ENCODE measurements around the gene TMEM181.

DNA sequence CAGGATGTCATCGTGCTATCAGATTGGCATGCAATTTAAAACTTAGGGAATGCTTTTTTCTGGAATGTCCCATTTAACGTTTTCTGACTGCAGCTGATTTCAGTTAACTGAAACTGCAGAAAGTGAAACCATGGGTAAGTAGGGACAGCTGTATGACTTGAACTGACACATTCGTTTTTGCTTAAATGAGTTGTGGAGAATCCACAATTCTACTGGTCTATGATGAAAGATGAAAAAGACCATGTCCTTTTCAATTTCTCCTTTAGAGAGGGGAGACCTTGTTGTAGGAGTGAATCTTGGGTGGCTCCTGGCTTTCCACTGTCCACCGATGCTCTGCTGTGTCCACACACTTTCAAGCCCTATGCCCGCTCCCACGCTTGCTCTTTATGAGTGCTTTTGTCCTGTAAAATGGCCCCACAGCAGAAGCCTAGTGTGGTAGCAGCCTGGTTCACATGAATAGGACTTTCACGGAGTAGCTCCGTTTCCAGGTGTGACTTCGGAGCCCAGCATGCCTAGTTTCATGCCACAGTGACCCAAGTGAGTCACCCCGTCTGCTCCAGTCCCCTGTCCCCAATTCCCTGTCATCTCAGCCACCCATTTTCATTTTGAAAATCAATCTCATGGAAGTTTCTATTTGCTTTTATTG lies 62.8 kb downstream of the TMEM181 start:
- TF ChIP-seq, protein P1, sequence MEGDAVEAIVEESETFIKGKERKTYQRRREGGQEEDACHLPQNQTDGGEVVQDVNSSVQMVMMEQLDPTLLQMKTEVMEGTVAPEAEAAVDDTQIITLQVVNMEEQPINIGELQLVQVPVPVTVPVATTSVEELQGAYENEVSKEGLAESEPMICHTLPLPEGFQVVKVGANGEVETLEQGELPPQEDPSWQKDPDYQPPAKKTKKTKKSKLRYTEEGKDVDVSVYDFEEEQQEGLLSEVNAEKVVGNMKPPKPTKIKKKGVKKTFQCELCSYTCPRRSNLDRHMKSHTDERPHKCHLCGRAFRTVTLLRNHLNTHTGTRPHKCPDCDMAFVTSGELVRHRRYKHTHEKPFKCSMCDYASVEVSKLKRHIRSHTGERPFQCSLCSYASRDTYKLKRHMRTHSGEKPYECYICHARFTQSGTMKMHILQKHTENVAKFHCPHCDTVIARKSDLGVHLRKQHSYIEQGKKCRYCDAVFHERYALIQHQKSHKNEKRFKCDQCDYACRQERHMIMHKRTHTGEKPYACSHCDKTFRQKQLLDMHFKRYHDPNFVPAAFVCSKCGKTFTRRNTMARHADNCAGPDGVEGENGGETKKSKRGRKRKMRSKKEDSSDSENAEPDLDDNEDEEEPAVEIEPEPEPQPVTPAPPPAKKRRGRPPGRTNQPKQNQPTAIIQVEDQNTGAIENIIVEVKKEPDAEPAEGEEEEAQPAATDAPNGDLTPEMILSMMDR (IDR thresholded peaks at IDR 0.05) = no peak
- no peak for TF ChIP-seq EP300 (IDR thresholded peaks at IDR 0.05)
- TF ChIP-seq MAFK (IDR thresholded peaks at IDR 0.05; ENCODE audit: partially characterized antibody) = no peak
- TF ChIP-seq, protein P2, sequence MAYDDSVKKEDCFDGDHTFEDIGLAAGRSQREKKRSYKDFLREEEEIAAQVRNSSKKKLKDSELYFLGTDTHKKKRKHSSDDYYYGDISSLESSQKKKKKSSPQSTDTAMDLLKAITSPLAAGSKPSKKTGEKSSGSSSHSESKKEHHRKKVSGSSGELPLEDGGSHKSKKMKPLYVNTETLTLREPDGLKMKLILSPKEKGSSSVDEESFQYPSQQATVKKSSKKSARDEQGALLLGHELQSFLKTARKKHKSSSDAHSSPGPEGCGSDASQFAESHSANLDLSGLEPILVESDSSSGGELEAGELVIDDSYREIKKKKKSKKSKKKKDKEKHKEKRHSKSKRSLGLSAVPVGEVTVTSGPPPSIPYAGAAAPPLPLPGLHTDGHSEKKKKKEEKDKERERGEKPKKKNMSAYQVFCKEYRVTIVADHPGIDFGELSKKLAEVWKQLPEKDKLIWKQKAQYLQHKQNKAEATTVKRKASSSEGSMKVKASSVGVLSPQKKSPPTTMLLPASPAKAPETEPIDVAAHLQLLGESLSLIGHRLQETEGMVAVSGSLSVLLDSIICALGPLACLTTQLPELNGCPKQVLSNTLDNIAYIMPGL (CRISPR knock-in tag; IDR thresholded peaks at IDR 0.05; ENCODE audit: borderline replicate concordance) = no peak
- TF ChIP-seq HOXA7 (CRISPR knock-in tag; IDR thresholded peaks at IDR 0.05) = no peak
